IPS-18c (cell line): ENCODE measurements around the gene SYT9.
"Not testable (repeated sequence)": the region's sequence is repeated elsewhere in the genome, so short reads cannot be mapped to it uniquely, and the experiment has no call there.

ENCODE experiments used
- H3K4me3 ChIP-seq: 2 replicates; pipeline ENCODE4 v1.7.0; 2013; ENCODE audit warnings: low read depth, mild to moderate bottlenecking, low read length, moderate library complexity; ENCODE audit not compliant: insufficient read depth
- H3K9me3 ChIP-seq: one replicate; pipeline ENCODE4 v1.6.1; 2013; ENCODE audit warnings: mild to moderate bottlenecking, low read length, moderate library complexity; ENCODE audit not compliant: control insufficient read depth, insufficient read depth

The SYT9 gene

GRCh38 chr11:7495882-7496551 is 244.3 kb downstream of the SYT9 start:
- Histone ChIP-seq H3K9me3 (no peaks in the 10 kb centered on the region), H3K4me3 (no peak overlapping the region)

- Histone ChIP-seq H3K4me3 (no peak overlapping the region), H3K9me3 (no peaks in the 10 kb centered on the region)
Measured at GRCh38 chr11:7498193-7498592, 246.5 kb downstream of the SYT9 start.

GRCh38 chr11:7499081-7499480 is 247.4 kb downstream of the SYT9 start:
- H3K4me3 ChIP-seq = no peak overlapping the region
- no peaks in the 10 kb centered on the region for H3K9me3 ChIP-seq

GRCh38 chr11:7500251-7500650 is 248.5 kb downstream of the SYT9 start:
- H3K9me3 ChIP-seq = no peaks in the 10 kb centered on the region
- no peak overlapping the region for H3K4me3 ChIP-seq

GRCh38 chr11:7501251-7501650 is 249.5 kb downstream of the SYT9 start:
- no peak overlapping the region for H3K4me3 ChIP-seq

GRCh38 chr11:7501894-7502293 is 250.2 kb downstream of the SYT9 start:
- Histone ChIP-seq H3K9me3 (no peaks in the 10 kb centered on the region), H3K4me3 (no peak overlapping the region)

More at GRCh38 chr11:7501251-7501650, 249.5 kb downstream of the SYT9 start:
- H3K9me3 ChIP-seq = no peaks in the 10 kb centered on the region

- H3K4me3 ChIP-seq = no peak overlapping the region
- H3K9me3 ChIP-seq = no peaks in the 10 kb centered on the region
Measured at GRCh38 chr11:7506243-7506642, 254.5 kb downstream of the SYT9 start.

- H3K9me3 ChIP-seq = no peaks in the 10 kb centered on the region
- no peak overlapping the region for H3K4me3 ChIP-seq
Measured at GRCh38 chr11:7508087-7508486, 256.4 kb downstream of the SYT9 start.

- Histone ChIP-seq H3K9me3 (no peaks in the 10 kb centered on the region), H3K4me3 (no peak overlapping the region)
Measured at GRCh38 chr11:7509966-7510365, 258.3 kb downstream of the SYT9 start.

GRCh38 chr11:7511401-7511800 is 259.7 kb downstream of the SYT9 start:
- Histone ChIP-seq H3K9me3 (no peaks in the 10 kb centered on the region), H3K4me3 (no peak overlapping the region)

- Histone ChIP-seq H3K4me3 (peak overlapping the region; percentile 80; the same call in 1 of the 2 replicates), H3K9me3 (no peaks in the 10 kb centered on the region)
Measured at GRCh38 chr11:7512525-7513233, 261.0 kb downstream of the SYT9 start.

GRCh38 chr11:7513234-7514098 is 261.8 kb downstream of the SYT9 start, which contains the start of gene PPFIBP2:
PPFIBP2 (plus strand) TSS chr11:7513999; CDS start chr11:7549476, 35,477 bp downstream.
- Histone ChIP-seq H3K9me3 (no peaks in the 10 kb centered on the region), H3K4me3 (peak within 1 kb of the TSS; percentile 80)

- Histone ChIP-seq H3K4me3 (peak overlapping the region; percentile 80), H3K9me3 (no peaks in the 10 kb centered on the region)
Measured at GRCh38 chr11:7514099-7514591, 262.4 kb downstream of the SYT9 start.

GRCh38 chr11:7515447-7515886 is 263.8 kb downstream of the SYT9 start:
- H3K9me3 ChIP-seq = no peaks in the 10 kb centered on the region
- H3K4me3 ChIP-seq = no peak overlapping the region; the same call in 1 of the 2 replicates

- H3K9me3 ChIP-seq = no peaks in the 10 kb centered on the region
- H3K4me3 ChIP-seq = no peak overlapping the region
Measured at GRCh38 chr11:7516475-7516874, 264.8 kb downstream of the SYT9 start.

- not testable (repeated sequence) for H3K4me3 ChIP-seq, H3K9me3 ChIP-seq
Measured at GRCh38 chr11:7517743-7518142, 266.0 kb downstream of the SYT9 start.
